ENCODE data around the gene TANGO6.

GRCh38 chr16:68961778-68962402, 118.6 kb downstream of the TANGO6 start:
- TF ChIP-seq EZH2 (IDR thresholded peaks at IDR 0.05; ENCODE audit: borderline replicate concordance, low read depth, low read length, poor library complexity, severe bottlenecking) (no peak), CTCF (conservative IDR thresholded peaks at IDR 0.05; ENCODE audit: low read depth, low read length) (no peak)
